Stimulated activated CD4-positive, alpha-beta T cell treated with anti-CD3 and anti-CD28 coated beads, Interleukin-4, amount 100 ng/mL, for 1 hour (primary cell): ENCODE data around the gene ECM1.
A peak's percentile ranks its signal among the peaks of the same experiment; 100 is the strongest.

Source experiments
- DNase-seq: peaks from one replicate; pipeline ENCODE4 v3.0.0-alpha.2; 2020

The ECM1 gene

GRCh38 chr1:150560011-150560438 lies 52.1 kb downstream of the ECM1 start:
- DNase-seq, result peak; percentile 72

GRCh38 chr1:150560576-150561253 lies 52.8 kb downstream of the ECM1 start:
- peak; percentile 85 for DNase-seq

DNA sequence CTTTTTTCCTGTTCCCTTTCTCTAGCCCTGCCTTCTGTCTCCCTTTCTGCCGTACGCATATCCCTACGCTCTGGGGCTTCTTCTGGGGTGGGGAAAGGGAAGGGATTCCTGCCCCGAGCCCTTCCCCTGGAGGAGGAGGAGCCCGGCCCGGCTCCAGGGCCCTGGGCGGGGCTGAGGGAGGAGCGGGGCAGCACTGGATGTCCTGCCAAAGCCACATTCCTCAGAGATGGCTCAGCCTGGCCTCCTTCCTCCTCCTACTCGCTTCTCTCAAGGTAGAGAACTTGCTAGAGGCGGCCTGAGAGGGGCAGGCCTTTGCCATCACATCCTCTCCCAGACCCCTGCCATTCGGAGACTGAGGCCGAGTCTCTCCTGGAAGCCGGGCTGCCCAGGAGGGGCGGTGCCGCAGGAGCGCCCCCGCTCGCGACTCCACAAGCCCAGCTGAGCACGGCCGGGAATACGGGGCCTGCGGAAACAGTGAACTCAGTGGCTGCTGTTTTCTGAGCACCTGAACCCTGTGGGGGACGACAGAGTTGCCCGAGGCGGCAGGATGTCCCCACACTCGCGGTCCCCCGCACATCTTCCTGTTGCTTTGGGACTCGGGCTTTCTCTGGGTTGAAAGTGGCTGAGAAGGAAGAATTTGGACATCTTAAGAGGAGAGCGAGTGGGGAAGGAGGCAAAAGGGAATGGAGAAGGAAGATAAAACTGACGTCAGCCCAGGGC lies 53.5 kb downstream of the ECM1 start:
- peak; percentile 59 for DNase-seq

DNA sequence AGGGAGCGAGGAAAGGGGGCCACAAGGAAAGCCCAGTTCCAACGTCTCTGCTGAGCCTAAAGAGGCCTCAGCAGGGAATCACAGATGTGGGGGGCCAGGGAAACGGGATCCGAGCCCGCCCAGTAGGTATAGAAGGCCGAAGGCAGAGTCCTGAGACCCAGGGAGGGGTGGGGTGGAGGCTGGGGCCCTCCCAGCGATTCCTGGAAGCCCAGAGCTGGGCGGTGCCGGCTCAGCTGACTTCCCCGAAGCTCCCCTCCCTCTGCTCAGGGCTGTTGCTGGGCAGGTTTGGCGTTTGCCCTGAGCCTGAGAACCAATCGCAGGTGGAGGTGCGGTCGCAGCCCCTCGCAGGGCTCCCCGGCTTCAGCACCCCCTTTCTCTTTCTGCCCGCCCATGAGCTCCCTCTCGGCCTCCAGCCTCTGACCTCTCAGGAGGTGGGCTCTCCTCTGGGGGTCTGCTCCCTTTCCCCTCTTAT lies 54.1 kb downstream of the ECM1 start:
- peak; percentile 89 for DNase-seq

DNA sequence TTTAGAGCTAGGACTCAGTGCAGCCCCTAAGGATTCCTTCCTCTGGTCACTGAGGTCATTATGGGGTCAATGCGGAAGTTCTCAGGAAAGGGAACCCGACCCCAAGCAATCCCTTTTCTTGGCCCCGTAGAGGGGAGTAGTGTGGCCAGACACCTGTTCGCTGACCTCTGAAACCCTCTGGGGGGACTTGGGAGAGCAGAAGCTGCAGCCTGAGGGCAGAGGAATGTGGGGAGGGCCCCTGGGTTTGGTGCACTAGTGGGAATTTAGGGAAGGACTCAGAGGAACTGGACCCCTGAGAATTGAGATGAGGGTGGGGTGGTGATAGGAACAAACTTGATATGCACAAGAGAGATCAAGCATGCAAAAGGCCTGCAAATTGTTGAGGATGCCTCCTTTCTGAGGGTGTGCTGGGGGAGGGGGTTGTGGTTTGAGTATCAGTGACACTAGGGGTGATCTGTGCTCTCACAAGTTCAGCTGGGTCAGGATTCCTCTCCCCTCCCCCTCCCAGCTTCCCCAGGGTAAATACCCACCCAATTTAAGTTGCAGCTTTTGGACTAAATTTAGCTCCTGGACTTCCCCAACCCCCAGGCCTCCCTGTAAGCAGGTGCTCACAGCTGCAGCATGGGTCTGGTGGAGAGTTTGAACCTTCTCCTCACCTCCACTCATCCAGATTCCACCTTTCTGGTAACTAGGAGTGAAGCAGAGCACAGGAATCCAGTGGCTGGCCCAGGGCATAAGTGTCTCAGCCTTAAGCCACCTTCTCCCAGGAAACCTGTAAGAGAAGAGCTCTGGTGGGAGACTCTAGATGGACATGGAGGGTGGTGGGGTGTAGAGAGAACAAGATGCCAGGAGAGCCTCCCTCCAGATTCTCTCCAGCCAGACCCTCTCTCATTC lies 54.8 kb downstream of the ECM1 start:
- peak; percentile 73 for DNase-seq
